HG02588 (cell line): Measurements from ENCODE around the gene TRUB2.

Source experiments
- ATAC-seq: cut with Tn5 transposase; IDR thresholded peaks from one replicate; pipeline ENCODE4 v1.9.1; 2021; ENCODE audit warnings: mild to moderate bottlenecking, moderate library complexity; ENCODE audit not compliant: unreplicated experiment

Gene TRUB2

GRCh38 chr9:128271112-128271511 is 51.1 kb downstream of the TRUB2 start:
- no peak for ATAC-seq

DNA sequence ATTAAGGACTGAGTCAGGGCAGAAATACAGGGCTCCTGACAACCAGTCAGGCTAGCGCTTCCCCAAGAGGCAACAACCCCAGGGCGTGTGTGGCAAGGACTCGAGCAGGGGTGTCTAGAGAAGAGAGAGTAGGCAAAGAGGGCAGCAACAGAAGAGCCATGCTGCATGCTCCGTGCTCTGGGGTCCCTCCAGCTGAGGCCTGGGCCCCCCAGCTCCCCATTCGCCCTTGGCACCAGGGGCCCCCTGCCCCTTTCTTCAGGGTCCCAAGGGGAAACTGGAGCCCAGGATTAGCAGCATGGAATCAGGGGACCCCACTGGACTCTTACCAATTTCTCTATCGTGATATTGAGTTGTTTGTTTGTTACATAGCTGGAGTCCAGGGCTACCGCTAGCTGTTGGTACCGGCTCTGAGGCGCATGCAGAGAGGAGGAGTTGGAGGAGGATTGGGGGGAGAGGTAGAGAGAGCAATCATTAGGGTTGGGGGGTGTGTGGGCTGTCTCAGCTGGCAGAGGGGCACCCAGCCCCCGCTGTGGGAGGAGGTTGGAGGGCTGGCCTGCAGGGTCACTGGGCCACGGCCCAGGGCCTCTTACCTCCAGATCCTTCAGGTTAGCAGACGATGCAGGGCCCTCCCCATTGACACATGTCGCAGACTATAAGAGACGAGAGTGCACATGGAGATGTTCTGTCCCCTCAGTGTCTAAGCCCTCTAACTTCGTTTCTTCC is 55.2 kb downstream of the TRUB2 start:
- no peak for ATAC-seq

- no peak for ATAC-seq
Measured at GRCh38 chr9:128265348-128265847, 56.8 kb downstream of the TRUB2 start.

DNA sequence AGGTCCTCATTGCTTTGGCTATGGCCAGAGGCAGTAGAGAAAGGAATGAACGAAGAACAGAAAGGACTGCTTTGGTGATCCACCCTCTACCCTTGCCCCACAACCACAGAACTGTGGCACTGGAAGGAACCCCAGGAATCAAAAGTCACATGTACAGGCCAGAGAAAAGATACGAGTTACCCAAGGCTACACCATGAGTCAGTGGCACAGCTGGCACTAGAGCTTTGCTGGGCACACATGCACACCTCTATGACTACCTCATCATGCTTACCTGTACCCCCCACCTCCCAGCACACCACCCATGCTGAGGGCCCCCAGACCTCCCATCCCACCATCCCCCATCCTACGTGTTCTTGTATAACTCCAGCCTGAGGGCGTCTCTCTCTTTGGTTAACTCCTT is 59.6 kb downstream of the TRUB2 start:
- ATAC-seq = no peak

- ATAC-seq = no peak
Measured at GRCh38 chr9:128260340-128260739, 61.9 kb downstream of the TRUB2 start.

DNA sequence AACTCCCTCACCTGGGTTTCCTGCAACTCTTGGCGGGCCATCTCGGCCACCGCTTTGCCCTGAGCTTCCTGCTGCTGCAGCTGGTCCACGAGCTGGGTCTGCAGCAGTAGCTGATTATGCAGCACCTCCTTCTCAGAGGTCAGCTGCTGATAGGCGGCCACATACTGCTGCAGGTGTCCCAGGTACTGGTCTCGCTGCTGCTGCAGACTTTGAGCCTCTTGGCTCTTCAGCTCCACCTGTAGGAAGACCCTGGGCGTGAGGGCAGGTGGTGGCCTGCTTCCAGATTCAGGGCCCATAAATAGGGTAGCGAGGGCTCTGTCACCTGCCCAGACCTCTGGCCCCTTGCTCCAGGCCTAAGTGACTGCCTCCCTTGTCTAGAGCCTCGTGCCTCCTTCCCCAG is 63.1 kb downstream of the TRUB2 start:
- no peak for ATAC-seq

GRCh38 chr9:128258326-128258725 is 63.9 kb downstream of the TRUB2 start:
- ATAC-seq = no peak

- no peak for ATAC-seq
Measured at GRCh38 chr9:128257907-128258306, 64.3 kb downstream of the TRUB2 start.

- no peak for ATAC-seq
Measured at GRCh38 chr9:128257086-128257825, 65.0 kb downstream of the TRUB2 start.
